Measurements from ENCODE around the gene GPR176. TPM values are rescaled to one million over a fixed set of nuclear protein-coding genes. Genes with fewer than 3 reads are reported as not detected.

The GPR176 gene
- total RNA-seq, 8 experiments from 2014 or later, result 7.5 to 48.8 (median 14.0) TPM

DNA sequence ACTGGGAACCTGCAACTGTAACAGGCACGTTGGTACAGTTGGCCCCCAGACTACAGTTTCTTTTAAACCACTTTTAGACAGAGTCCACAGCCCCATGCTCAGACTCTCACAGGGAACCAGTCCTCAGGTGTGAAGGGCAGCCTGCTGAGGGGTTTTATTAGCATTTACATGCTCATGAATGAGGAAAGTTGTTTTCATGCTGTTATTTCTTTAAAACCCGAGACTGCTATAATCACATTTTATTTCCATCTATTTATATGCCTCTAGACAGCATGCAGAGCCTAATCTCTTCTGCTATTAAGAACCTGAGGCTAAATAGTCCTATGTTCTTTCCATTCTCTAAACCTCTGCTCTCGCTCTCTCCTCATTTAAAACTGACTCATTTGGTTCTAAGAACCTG is 111.2 kb downstream of the GPR176 start:
- in situ Hi-C loops (cut with MboI; ENCODE audit: low pct_unique_long_range_greater_than_20kb in 2 of 9, low sequenced_read_pairs in 9 of 9, unreplicated experiment in 9 of 9), result loop anchor here in 2 of 9 experiments (25.0 kb wide), 2 partner anchors 103 to 203 kb away; partner anchors contain the start of gene GPR176 (in 1 of the 2)
- WGBS, 10 experiments, result 49 to 100% (median 53%) methylated on average over 1 to 3 of the region's 3 CpGs; no CpG with 5 or more reads in 3 of the 10 experiments
- H3K27ac ChIP-seq, result no peak overlapping the region
- H3K4me3 ChIP-seq, result no peak overlapping the region
- peaks cover 3 to 5% of the 10 kb centered on the region in 2 donors for H3K4me1 ChIP-seq (replicated peaks in 1 of 2)
- ATAC-seq (replicated peaks in 6 of 8), result no peak

DNA sequence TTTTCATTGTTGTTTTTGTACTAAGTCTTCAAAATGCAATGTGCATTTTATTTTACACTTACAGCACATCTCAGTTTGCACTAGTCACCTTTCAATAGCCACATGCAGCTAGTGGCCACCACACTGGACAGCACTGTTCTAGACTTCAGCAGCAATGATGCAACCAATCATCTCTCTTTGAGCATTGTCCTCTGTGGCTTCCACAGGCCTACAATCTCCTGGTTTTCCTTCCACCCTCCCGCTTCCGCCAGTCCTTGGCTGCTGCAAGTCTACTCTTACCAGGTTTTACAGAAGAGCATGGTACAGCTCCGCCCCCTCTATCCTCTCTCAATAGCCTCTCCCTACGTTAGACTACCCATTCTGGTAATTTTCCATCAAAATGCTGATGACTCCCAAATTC is 112.3 kb downstream of the GPR176 start:
- no peak for ATAC-seq (replicated peaks in 6 of 8)
- 60 to 100% (median 83%) methylated on average over 1 to 4 of the region's 4 CpGs; no CpG with 5 or more reads in 1 of the 10 experiments for WGBS, 10 experiments
- Histone ChIP-seq H3K27ac (no peak overlapping the region), H3K4me1 (replicated peaks in 1 of 2) (peaks cover 11% of the 10 kb centered on the region in 2 donors), H3K4me3 (no peak overlapping the region)
- in situ Hi-C loops (cut with MboI; ENCODE audit: low pct_unique_long_range_greater_than_20kb in 2 of 9, low sequenced_read_pairs in 9 of 9, unreplicated experiment in 9 of 9), result loop anchor here in 2 of 9 experiments (25.0 kb wide), 2 partner anchors 105 to 205 kb away; partner anchors contain the start of gene GPR176 (in 1 of the 2)

DNA sequence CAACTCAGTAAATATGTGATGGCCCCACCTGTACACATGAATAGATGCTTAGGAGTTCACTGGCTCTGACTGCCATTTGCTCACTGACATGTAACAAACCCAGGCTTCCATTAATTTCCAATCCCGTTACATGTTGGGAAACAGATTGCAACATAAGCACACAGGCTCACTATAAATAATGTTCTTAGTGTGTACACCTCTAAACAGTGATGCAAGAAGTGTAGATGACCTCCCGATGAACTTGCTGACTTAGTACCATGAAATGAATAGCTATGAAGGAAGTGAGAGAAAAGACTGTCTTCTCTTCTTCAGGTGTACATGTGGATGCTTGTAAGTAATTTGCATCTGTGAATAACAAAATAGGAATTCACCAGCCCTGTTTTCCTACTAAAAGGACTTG is 116.0 kb downstream of the GPR176 start:
- peak; percentile 80 to 96 (median 94) for ATAC-seq (replicated peaks in 6 of 8)
- 40 to 100% (median 77%) methylated on average over 1 to 2 of the region's 2 CpGs; no CpG with 5 or more reads in 2 of the 10 experiments for WGBS, 10 experiments
- in situ Hi-C loops (cut with MboI; ENCODE audit: low pct_unique_long_range_greater_than_20kb in 2 of 9, low sequenced_read_pairs in 9 of 9, unreplicated experiment in 9 of 9), result loop anchor here in 2 of 9 experiments (5.0 to 25.0 kb wide), 3 partner anchors 73 to 208 kb away; partner anchors contain the start of gene GPR176 (in 1 of the 2)
- peaks cover 11% of the 10 kb centered on the region in 2 donors for H3K4me1 ChIP-seq (replicated peaks in 1 of 2)
- H3K4me3 ChIP-seq, result no peak overlapping the region
- H3K27ac ChIP-seq, result no peak overlapping the region

DNA sequence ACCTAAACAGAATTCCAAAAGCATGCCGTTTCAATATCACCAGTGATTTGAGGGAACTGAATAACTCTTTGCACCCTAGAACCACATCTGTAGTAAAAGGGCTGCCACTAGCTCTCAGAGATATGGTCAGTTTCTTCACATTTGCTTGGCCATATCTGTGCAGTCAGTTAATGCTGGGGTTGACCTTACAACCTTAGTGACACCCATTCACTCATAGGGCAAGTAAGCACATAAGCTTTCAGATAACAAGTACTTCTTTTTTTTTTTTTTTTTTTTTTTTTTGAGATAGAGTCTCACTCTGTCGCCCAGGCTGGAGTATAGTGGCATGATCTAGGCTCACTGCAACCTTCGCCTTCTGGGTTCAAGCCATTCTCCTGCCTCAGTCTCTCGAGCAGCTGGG is 117.0 kb downstream of the GPR176 start:
- peaks cover 11% of the 10 kb centered on the region in 2 donors for H3K4me1 ChIP-seq (replicated peaks in 1 of 2)
- 71 to 100% (median 96%) methylated on average over 1 to 2 of the region's 4 CpGs; no CpG with 5 or more reads in 2 of the 10 experiments for WGBS, 10 experiments
- peak overlapping the region in 1 of 2 donors; percentile 64 for H3K27ac ChIP-seq
- H3K4me3 ChIP-seq, result no peak overlapping the region
- ATAC-seq (replicated peaks in 6 of 8), result no peak
- in situ Hi-C loops (cut with MboI; ENCODE audit: low pct_unique_long_range_greater_than_20kb in 2 of 9, low sequenced_read_pairs in 9 of 9, unreplicated experiment in 9 of 9), result loop anchor here in 2 of 9 experiments (5.0 to 25.0 kb wide), 3 partner anchors 74 to 209 kb away; partner anchors contain the start of gene GPR176 (in 1 of the 2)

DNA sequence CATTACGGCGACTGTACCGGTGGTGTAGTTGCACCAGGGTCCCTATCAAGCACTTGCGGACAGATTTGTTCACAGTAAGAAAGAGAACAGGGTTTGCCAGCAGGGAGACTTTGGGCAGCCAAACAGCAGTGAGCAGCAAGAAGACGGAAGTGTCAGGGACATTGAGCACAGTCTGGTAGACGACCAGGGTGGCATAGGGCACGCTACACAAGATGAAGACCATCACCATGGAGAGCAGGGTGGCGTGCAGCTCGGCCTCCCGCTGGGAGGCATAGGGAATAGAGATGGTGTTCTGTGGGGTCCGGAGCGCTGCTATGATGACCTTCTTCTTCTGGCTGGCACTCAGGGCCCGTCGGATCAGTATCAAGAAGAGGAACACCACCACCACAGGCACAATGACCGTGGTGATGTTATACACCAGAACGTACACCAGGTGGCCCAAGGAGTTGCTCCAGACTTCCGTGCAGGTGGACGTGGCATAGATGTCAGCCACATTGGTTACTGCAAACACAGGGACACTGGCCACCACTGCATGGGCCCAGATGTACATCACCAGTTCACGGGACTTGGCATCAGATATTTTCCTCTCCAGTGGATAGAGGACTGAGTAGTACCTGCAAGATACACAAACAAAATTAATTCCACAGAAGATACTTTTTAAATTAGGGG is 118.3 kb downstream of the GPR176 start:
- in situ Hi-C loops (cut with MboI; ENCODE audit: low pct_unique_long_range_greater_than_20kb in 2 of 9, low sequenced_read_pairs in 9 of 9, unreplicated experiment in 9 of 9), result loop anchor here in 2 of 9 experiments (5.0 to 25.0 kb wide), 3 partner anchors 76 to 211 kb away; partner anchors contain the start of gene GPR176 (in 1 of the 2)
- no peak overlapping the region for H3K4me3 ChIP-seq
- H3K27ac ChIP-seq, result no peak overlapping the region
- H3K4me1 ChIP-seq (replicated peaks in 1 of 2), result peaks cover 11% of the 10 kb centered on the region in 2 donors
- WGBS, 10 experiments, result 85 to 100% (median 100%) methylated on average over 1 to 17 of the region's 19 CpGs; no CpG with 5 or more reads in 3 of the 10 experiments
- peak in 3 of 8 experiments; percentile 29 to 68 (median 61) for ATAC-seq (replicated peaks in 6 of 8)

DNA sequence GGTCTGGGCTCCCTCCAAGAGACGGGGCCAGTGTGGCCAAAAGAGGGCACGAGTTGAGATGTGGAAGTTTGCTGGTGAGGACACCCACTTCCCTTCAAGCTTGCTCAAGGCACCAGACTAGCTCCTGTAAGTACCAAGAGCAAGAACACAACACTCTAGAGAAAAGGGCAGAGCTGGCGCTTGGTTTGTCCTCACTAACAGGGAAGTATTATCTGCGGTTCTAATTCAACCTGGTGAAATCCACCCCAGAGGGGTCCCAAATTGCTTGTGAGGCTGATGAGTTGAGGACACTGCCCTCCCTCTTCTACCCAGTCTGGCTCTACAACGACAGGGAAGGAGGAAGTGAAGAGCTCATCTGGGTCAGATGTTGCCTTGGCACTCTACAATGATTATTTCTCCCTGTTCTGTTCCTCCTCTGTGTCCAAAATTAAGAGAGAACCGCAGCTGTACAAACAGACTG is 120.5 kb downstream of the GPR176 start:
- Histone ChIP-seq H3K27ac (no peak overlapping the region), H3K4me3 (no peak overlapping the region), H3K4me1 (replicated peaks in 1 of 2) (peaks cover 11 to 14% of the 10 kb centered on the region in 2 donors)
- no peak for ATAC-seq (replicated peaks in 6 of 8)
- 58 to 100% (median 82%) methylated on average over 1 to 5 of the region's 6 CpGs; no CpG with 5 or more reads in 1 of the 10 experiments for WGBS, 10 experiments
- in situ Hi-C loops (cut with MboI; ENCODE audit: low pct_unique_long_range_greater_than_20kb in 2 of 9, low sequenced_read_pairs in 9 of 9, unreplicated experiment in 9 of 9), result loop anchor here in 5 of 9 experiments (5.0 to 25.0 kb wide), 4 partner anchors 78 to 213 kb away; partner anchors contain the start of gene GPR176 (in 2 of the 5)

DNA sequence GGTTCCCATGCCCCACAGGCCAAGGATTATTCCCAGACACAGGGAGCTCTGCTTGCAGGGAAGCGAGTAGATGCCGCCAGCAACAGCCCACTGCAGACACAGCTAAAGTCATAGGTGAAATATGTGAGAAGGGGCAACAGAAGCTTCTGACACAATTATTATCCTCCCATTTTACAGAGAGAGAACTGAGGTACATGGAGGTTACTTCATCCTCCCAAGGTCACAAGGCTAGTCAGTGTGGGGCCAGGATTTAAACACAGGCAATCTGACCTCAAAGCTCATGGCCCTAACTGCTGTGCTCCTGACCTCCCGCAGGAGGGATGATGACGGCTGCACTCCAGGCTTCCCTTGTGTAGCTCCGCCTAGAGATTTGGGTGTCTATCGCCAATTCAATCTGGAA is 121.7 kb downstream of the GPR176 start:
- in situ Hi-C loops (cut with MboI; ENCODE audit: low pct_unique_long_range_greater_than_20kb in 2 of 9, low sequenced_read_pairs in 9 of 9, unreplicated experiment in 9 of 9), result loop anchor here in 3 of 9 experiments (25.0 kb wide), 2 partner anchors 114 to 164 kb away; partner anchors contain the start of gene GPR176 (in 1 of the 3)
- H3K4me3 ChIP-seq, result no peak overlapping the region
- peaks cover 2 to 4% of the 10 kb centered on the region in 2 donors for H3K4me1 ChIP-seq (replicated peaks in 1 of 2)
- WGBS, 10 experiments, result 70 to 100% (median 92%) methylated on average over 1 to 5 of the region's 6 CpGs; no CpG with 5 or more reads in 1 of the 10 experiments
- ATAC-seq (replicated peaks in 6 of 8), result no peak
- H3K27ac ChIP-seq, result no peak overlapping the region

DNA sequence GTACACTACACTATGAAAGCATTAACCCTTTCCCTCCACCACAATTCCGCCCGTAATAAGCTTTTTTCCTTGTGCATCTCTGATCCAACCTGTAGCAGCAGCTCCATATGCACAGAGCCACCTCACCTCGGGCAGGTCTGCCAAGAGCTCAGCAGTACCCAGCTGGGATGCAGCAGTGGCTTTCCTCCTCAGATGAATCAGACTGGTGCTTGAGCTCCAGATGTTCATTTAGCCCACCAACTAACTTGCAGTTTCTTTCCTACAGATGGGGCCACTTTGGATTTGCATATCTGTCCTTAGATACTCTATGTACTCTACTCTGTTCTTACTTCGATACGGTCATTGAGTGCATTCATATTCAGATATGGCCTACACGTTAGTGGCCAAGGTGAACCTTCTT is 122.7 kb downstream of the GPR176 start:
- in situ Hi-C loops (cut with MboI; ENCODE audit: low pct_unique_long_range_greater_than_20kb in 2 of 9, low sequenced_read_pairs in 9 of 9, unreplicated experiment in 9 of 9), result loop anchor here in 3 of 9 experiments (25.0 kb wide), 2 partner anchors 115 to 165 kb away; partner anchors contain the start of gene GPR176 (in 1 of the 3)
- Histone ChIP-seq H3K27ac (no peak overlapping the region), H3K4me3 (no peak overlapping the region), H3K4me1 (replicated peaks in 1 of 2) (peaks cover 0 to 2% of the 10 kb centered on the region in 2 donors)
- no peak for ATAC-seq (replicated peaks in 6 of 8)
- WGBS, 10 experiments, result 53 to 100% (median 83%) methylated on average over 2 to 6 of the region's 6 CpGs

DNA sequence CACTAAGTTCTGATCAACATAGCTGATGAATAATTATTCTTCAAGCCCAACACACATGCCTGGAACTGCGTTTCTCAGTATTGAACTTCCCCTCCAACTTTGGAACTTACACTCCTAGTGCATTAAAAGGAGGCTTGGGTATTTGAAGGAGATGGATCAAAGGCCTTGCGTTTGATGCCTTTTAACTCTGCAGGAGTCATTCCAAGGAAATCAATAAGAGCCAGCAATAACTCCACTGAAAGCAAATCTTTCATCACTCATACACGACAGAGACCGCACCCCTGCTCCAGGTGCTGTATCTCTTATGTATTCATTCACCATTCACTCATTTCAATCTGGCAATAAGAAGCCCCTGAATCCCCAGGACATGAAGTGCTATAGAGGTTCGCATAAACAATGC is 123.5 kb downstream of the GPR176 start:
- Histone ChIP-seq H3K27ac (no peak overlapping the region), H3K4me3 (no peak overlapping the region), H3K4me1 (replicated peaks in 1 of 2) (peaks cover 0 to 2% of the 10 kb centered on the region in 2 donors)
- no peak for ATAC-seq (replicated peaks in 6 of 8)
- in situ Hi-C loops (cut with MboI; ENCODE audit: low pct_unique_long_range_greater_than_20kb in 2 of 9, low sequenced_read_pairs in 9 of 9, unreplicated experiment in 9 of 9), result loop anchor here in 3 of 9 experiments (25.0 kb wide), 2 partner anchors 116 to 166 kb away; partner anchors contain the start of gene GPR176 (in 1 of the 3)
- 17 to 100% (median 89%) methylated on average over 1 to 5 of the region's 5 CpGs for WGBS, 10 experiments

DNA sequence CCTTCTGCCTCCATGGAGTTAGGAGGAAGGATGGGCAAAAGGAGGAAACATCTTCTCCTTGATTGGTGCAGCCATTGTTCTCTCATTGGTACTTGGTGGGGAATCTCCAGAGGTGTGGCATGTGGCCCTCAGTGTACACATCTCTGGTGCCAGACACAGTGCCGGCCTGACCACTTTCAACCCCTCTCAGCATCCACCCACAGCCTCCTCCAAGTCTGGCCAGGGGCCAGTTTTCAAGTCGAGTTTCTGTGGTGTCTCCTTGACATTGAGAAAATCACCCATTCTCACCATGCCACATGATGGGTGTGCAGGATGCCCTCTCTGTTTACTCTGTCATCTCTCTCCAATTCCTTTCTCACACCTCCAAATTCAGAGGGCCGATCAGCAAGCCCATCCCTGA is 124.6 kb downstream of the GPR176 start:
- Histone ChIP-seq H3K4me3 (no peak overlapping the region), H3K4me1 (replicated peaks in 1 of 2) (peaks cover 0 to 2% of the 10 kb centered on the region in 2 donors), H3K27ac (no peak overlapping the region)
- no peak for ATAC-seq (replicated peaks in 6 of 8)
- 80 to 92% methylated on average over 1 to 2 of the region's 3 CpGs; no CpG with 5 or more reads in 8 of the 10 experiments for WGBS, 10 experiments
- in situ Hi-C loops (cut with MboI; ENCODE audit: low pct_unique_long_range_greater_than_20kb in 2 of 9, low sequenced_read_pairs in 9 of 9, unreplicated experiment in 9 of 9), result loop anchor here in 3 of 9 experiments (25.0 kb wide), 2 partner anchors 117 to 167 kb away; partner anchors contain the start of gene GPR176 (in 1 of the 3)

DNA sequence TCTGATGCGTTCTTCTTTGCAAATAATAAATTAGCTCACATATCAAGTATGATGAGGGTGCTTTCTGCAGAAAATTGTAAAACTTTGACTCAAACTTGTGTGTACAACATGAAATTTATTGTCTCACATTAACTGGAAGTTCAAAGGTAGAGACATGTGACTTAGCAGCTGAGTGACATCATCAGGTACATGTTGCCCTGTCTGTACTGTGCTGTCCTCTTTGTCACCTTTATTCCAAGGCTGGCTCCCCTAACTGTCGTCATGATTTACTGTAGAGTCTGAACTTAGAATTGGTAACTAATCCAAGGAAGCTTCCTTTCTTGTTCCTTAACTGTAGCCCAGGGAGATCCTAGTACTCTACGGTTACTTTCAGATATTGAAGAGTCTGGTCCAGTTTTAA is 125.1 kb downstream of the GPR176 start:
- 78 to 100% (median 93%) methylated on average over 1 to 3 of the region's 3 CpGs for WGBS, 10 experiments
- Histone ChIP-seq H3K27ac (no peak overlapping the region), H3K4me3 (no peak overlapping the region), H3K4me1 (replicated peaks in 1 of 2) (peaks cover under 1 to 2% of the 10 kb centered on the region in 2 donors)
- in situ Hi-C loops (cut with MboI; ENCODE audit: low pct_unique_long_range_greater_than_20kb in 2 of 9, low sequenced_read_pairs in 9 of 9, unreplicated experiment in 9 of 9), result loop anchor here in 3 of 9 experiments (25.0 kb wide), 2 partner anchors 117 to 167 kb away; partner anchors contain the start of gene GPR176 (in 1 of the 3)
- ATAC-seq (replicated peaks in 6 of 8), result peak in 2 of 8 experiments; percentile 35 to 66

DNA sequence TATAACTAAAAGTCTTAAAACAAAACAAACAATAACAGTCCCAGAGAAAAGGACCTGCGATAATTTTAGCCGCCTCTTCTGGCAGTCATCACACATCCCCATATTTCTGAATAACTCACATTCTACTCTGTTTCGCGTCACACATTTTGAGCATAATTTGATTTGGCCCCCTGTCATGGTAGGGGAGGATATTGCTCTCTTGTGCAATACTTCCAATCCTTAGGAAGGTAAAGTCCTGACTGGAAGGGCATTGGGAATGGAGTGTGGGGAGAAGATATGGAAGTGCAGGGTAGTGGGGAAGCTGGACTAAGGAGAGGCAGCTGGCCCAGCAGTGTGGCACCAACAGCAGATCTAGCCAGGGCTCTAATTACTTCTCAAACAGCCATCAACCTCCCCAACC is 126.1 kb downstream of the GPR176 start:
- H3K27ac ChIP-seq, result no peak overlapping the region
- ATAC-seq (replicated peaks in 6 of 8), result no peak
- H3K4me1 ChIP-seq (replicated peaks in 1 of 2), result peaks cover 2 to 11% of the 10 kb centered on the region in 2 donors
- no peak overlapping the region for H3K4me3 ChIP-seq
- 89 to 100% (median 92%) methylated on average over 2 to 4 of the region's 4 CpGs; no CpG with 5 or more reads in 2 of the 10 experiments for WGBS, 10 experiments
- in situ Hi-C loops (cut with MboI; ENCODE audit: low pct_unique_long_range_greater_than_20kb in 2 of 9, low sequenced_read_pairs in 9 of 9, unreplicated experiment in 9 of 9), result loop anchor here in 3 of 9 experiments (25.0 kb wide), 2 partner anchors 118 to 168 kb away; partner anchors contain the start of gene GPR176 (in 1 of the 3)

Data from motor neuron (in vitro differentiated cells).